Activated naive CD8-positive, alpha-beta T cell treated with anti-CD3 and anti-CD28 coated beads, Interleukin-2, amount 10 ng/mL, durations not matched to agents 7 days and 5 days (primary cell): ENCODE data around the gene SEBOX. TPM values are rescaled to one million over a fixed set of nuclear protein-coding genes. Genes with fewer than 3 reads are reported as not detected.

Source experiments
- ATAC-seq: fragments of 150-1000 bp; cut with Tn5 transposase; one replicate; pipeline ENCODE4 v1.10.0; 2021; ENCODE audit warnings: low read depth, moderate library complexity
- POLR2A ChIA-PET: fragments of 350-600 bp; sonication (Branson Sonifier 250); formaldehyde crosslinking; loops from one replicate; lab custom pipeline; 2021; ENCODE audit warnings: antibody characterized with exemption; lab: Charles Lee
- DNase-seq: peaks from one replicate; pipeline ENCODE4 v3.0.0; 2021
- H3K27ac Mint-ChIP-seq: one replicate; pipeline ENCODE4 v1.8.0; 2022; ENCODE audit warnings: mild to moderate bottlenecking, mixed read lengths
- H3K27me3 Mint-ChIP-seq: one replicate; pipeline ENCODE4 v1.8.0; 2022; ENCODE audit warnings: mild to moderate bottlenecking, moderate library complexity, mixed read lengths
- H3K36me3 Mint-ChIP-seq: one replicate; pipeline ENCODE4 v1.8.0; 2021; ENCODE audit warnings: mild to moderate bottlenecking, mixed read lengths
- H3K4me1 Mint-ChIP-seq: one replicate; pipeline ENCODE4 v1.8.0; 2021; ENCODE audit warnings: mixed read lengths
- H3K4me3 Mint-ChIP-seq: one replicate; pipeline ENCODE4 v1.8.0; 2022; ENCODE audit warnings: mild to moderate bottlenecking, moderate library complexity, mixed read lengths
- H3K9me3 Mint-ChIP-seq: one replicate; pipeline ENCODE4 v1.8.0; 2021; ENCODE audit warnings: mixed read lengths
- total RNA-seq, 2 experiments: library from RNA; stranded (reverse); gene quantifications; one replicate each; pipeline ENCODE4 v1.2.3, GENCODE V29; 2021

SEBOX gene
- total RNA-seq, 2 experiments from 2014 or later: not detected

DNA sequence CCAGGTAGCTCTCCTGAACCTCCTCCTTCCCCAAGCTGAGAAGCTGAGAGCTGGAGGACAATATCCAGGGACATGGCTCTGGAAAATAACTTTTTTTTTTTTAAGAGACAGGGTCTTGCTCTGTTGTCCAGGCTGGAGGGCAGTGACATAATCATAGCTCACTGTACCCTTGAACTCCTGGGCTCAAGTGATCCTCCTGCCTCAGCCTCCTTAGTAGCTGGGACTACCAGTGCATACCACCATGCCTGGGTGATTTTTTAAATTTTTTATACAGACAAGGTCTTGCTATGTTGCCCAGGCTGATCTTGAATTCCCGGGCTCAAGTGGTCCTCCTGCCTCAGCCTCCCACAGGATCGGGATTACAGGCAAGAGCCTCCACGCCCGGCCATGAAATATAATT is 34.8 kb upstream of the SEBOX start:
- H3K36me3 Mint-ChIP-seq: peaks cover 1% of the 10 kb centered on the region
- no peak overlapping the region for H3K4me3 Mint-ChIP-seq
- no peak overlapping the region for H3K27ac Mint-ChIP-seq
- ATAC-seq: no peak
- peaks cover 2% of the 10 kb centered on the region for H3K4me1 Mint-ChIP-seq
- POLR2A ChIA-PET: interaction anchor here (1.5 kb wide), 1 partner anchor 15 kb away, joined by 6 read pairs; no protein-coding TSS in a partner anchor
- DNase-seq: no peak
- no peaks in the 10 kb centered on the region for H3K9me3 Mint-ChIP-seq
- no peaks in the 10 kb centered on the region for H3K27me3 Mint-ChIP-seq

DNA sequence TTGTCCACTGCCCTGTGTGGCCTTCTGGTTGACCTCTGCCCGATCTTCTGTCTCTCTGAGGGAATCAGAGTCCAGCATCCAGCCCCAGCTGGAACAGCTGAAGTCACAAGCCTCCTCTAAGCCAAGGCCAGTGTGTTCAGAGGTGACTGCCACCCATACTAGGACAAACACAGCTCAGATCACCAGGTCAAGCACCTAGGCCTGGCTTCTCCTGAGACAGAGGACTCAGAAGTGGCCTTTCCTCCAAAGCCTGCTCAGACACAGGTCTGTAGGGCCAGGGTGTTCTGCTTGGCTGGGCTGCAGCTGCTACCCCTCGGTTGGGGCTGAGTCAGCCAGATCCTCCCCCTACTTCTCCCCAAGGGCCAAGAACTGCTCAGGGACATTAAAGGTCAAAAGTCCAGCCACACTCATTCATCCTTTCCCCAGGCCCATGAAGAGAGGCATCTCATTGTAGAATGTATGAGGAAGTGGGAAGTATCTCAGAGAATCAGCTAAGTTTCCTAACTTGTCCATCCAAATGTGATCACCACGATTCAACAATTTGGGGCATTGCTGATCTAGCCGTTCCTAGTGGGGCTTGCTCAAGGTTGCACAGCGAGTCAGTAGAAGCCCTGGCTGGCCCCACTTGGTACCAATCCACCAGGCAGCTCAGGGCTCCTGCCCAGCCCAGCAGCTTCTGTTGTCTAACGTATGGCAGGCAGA is 33.4 kb upstream of the SEBOX start:
- Mint-ChIP-seq H3K27me3 (no peaks in the 10 kb centered on the region), H3K27ac (no peak overlapping the region), H3K9me3 (no peaks in the 10 kb centered on the region), H3K4me3 (no peak overlapping the region), H3K4me1 (peaks cover 2% of the 10 kb centered on the region), H3K36me3 (peaks cover 9% of the 10 kb centered on the region)
- no peak for DNase-seq
- POLR2A ChIA-PET: no interaction called here
- no peak for ATAC-seq

DNA sequence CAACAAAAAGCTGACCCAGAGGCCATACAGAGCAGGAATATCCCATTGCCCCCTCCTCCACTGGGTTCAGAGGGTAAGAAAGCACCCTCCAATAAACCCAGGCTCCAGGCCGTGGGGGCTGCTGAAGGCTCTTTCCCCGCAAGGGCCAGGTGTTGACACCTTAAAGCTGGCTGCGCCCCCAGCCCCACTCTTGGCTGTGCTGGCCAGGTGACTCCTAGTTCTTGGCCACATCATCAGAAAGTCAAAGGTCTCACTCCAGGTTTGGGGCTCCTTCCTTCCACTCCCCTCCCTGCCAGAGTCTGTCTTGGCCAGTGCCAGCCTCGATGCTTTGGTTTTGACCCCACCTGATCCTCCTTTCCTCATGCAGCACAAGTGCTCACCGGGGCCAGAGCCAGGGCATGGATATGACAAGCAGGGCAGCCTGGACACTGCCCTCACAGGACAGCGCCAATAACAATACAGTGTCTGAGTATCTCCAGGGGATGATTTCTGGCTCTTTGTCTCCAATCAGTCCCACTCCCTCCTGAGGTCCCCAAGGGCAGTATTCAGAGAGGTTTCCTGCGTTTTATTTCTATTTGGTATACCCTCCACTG is 32.8 kb upstream of the SEBOX start:
- no peaks in the 10 kb centered on the region for H3K9me3 Mint-ChIP-seq
- H3K27ac Mint-ChIP-seq: no peak overlapping the region
- H3K4me1 Mint-ChIP-seq: peaks cover 2% of the 10 kb centered on the region
- DNase-seq (no peak), ATAC-seq (no peak)
- POLR2A ChIA-PET: interaction anchor here (0.9 kb wide), 1 partner anchor 13 kb away, joined by 4 read pairs; no protein-coding TSS in a partner anchor
- no peaks in the 10 kb centered on the region for H3K27me3 Mint-ChIP-seq
- no peak overlapping the region for H3K4me3 Mint-ChIP-seq
- peaks cover 9% of the 10 kb centered on the region for H3K36me3 Mint-ChIP-seq

DNA sequence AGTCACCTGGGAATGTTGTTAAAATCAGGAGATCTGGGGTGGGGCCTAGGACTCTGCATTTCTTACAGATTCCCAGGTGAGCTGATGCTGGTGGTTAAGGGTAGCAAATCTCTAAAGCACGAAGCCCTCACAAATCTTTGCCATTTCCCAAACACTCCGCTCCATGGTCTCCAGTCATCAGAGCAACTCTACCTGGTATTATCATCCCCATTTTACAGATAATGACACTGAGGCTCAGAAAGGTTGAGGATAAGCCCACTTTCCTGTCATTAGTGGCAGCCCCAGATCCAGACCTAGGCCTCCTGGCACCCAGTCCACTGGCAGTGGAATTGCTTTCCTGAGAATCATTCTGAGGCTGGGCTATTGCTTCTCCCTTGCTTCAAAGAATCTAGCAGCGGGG is 32.3 kb upstream of the SEBOX start:
- H3K27me3 Mint-ChIP-seq: no peaks in the 10 kb centered on the region
- no peak overlapping the region for H3K4me3 Mint-ChIP-seq
- peaks cover 2% of the 10 kb centered on the region for H3K4me1 Mint-ChIP-seq
- H3K27ac Mint-ChIP-seq: no peak overlapping the region
- H3K9me3 Mint-ChIP-seq: no peaks in the 10 kb centered on the region
- DNase-seq (no peak), ATAC-seq (no peak)
- peaks cover 9% of the 10 kb centered on the region for H3K36me3 Mint-ChIP-seq
- POLR2A ChIA-PET: interaction anchor here (0.8 to 0.9 kb wide), 2 partner anchors 10 to 12 kb away, joined by 3 to 4 read pairs; no protein-coding TSS in a partner anchor

DNA sequence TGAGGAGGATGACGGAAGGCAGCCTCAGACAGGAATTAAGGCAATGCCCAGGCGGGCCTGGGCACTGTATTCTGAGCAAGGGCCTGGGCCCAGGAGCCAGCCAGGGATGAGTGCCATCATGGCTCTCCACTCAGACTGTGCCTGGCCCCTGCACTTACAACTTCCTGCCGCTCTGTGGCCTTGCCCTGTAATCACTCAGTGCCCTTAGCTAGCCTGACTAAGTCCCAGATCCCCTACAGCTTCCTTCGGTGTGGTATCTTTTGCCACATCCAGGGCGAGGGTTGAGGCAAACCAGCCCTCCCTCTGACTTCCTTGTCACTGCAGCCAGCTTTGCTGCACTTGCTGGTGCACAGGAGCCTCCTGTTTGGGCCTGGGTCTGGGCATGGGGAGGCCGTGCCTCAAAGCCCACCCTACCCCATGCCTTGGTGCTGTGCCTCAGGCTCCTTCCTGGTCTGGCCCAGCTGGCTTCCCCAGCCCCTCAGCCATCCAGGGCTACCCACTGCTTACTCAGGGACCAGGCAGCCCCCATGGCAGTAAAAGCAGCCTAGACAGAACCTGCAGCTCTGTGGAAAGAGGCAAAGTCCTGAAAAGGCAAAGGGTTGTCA is 31.7 kb upstream of the SEBOX start:
- no peak overlapping the region for H3K27ac Mint-ChIP-seq
- POLR2A ChIA-PET: interaction anchor here (0.8 to 0.9 kb wide), 2 partner anchors 10 to 12 kb away, joined by 3 to 4 read pairs; no protein-coding TSS in a partner anchor
- H3K4me3 Mint-ChIP-seq: no peak overlapping the region
- no peaks in the 10 kb centered on the region for H3K4me1 Mint-ChIP-seq
- DNase-seq (no peak), ATAC-seq (peak; percentile 65)
- H3K9me3 Mint-ChIP-seq: no peaks in the 10 kb centered on the region
- H3K27me3 Mint-ChIP-seq: no peaks in the 10 kb centered on the region
- H3K36me3 Mint-ChIP-seq: peaks cover 9% of the 10 kb centered on the region

DNA sequence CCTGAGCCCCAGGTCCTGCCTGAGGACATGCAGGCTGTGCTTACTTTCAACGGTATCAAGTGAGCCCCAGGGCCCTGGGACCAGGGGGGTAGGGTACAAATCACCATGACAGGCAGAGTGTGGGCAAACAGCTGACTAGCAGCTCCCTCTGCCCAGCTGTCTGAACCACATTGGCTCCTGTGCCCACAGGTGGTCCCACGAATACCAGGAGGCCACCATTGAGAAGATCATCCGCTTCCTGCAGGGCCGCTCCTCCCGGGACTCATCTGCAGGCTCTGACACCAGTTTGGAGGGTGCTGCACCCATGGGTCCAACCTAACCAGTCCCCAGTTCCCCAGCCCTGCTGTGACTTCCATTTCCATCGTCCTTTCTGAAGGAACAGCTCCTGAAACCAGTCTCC is 31.0 kb upstream of the SEBOX start:
- H3K4me3 Mint-ChIP-seq: no peak overlapping the region
- ATAC-seq (no peak), DNase-seq (no peak)
- no peaks in the 10 kb centered on the region for H3K27me3 Mint-ChIP-seq
- no peaks in the 10 kb centered on the region for H3K9me3 Mint-ChIP-seq
- no peak overlapping the region for H3K27ac Mint-ChIP-seq
- peaks cover 11% of the 10 kb centered on the region for H3K36me3 Mint-ChIP-seq
- H3K4me1 Mint-ChIP-seq: no peaks in the 10 kb centered on the region
- POLR2A ChIA-PET: no interaction called here

DNA sequence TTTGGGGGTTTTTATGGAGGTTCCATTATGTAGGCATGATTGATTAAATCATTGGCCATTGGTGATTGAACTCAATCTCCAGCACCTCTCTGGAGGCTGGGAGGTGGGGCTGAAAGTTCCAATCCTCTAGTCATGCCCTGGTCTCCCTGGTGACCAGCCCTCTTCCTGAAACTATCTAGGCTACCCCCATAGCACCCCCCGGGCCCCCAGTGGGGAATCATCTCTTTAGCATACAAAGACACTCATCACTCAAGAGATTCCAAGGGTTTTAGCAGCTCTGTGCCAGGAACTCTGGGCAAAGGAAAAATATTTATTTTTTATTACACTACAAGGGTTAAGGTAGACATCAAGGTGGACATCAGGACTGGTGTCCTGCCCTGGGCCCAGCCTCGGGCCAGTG is 30.4 kb upstream of the SEBOX start:
- H3K9me3 Mint-ChIP-seq: no peaks in the 10 kb centered on the region
- peaks cover 14% of the 10 kb centered on the region for H3K36me3 Mint-ChIP-seq
- DNase-seq (no peak), ATAC-seq (no peak)
- no peaks in the 10 kb centered on the region for H3K4me1 Mint-ChIP-seq
- H3K27me3 Mint-ChIP-seq: no peaks in the 10 kb centered on the region
- no peak overlapping the region for H3K27ac Mint-ChIP-seq
- no peak overlapping the region for H3K4me3 Mint-ChIP-seq
- POLR2A ChIA-PET: no interaction called here

DNA sequence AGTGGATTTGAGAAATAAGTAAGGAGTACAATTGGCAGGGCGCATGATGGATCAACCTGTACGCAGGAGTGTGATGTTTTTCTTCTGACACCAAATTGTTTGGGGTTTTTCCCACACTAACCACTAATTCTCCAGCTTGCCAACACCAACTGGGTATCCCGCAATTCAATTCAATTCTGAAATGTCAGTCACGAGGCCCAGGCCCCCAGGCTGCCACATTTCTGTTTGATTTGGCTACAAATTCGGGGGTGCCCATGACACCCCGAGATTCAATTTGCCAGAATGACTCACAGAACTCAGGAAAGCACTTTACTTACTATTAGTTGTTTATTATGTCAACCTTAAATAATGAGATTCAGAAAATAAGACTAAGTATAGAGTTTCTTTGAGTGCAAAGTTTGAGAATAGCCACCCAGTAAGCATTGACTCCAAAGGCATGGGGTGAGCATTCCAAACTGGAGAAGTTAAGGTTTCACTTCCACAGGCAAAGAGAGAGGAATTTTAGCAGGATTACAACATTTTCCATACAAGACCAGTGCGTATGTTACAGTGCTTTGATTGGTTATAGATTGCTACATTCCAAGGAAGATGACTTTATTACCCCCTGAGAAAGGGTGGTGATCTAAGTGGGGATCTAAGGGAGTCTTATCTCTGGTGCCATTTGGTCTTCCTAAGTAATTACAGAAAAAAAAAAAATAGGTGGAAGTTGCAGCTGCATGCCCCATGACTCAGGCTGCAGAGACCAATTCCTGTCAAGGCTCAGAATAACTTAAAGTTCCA is 29.5 kb upstream of the SEBOX start:
- ATAC-seq: no peak
- POLR2A ChIA-PET: no interaction called here

DNA sequence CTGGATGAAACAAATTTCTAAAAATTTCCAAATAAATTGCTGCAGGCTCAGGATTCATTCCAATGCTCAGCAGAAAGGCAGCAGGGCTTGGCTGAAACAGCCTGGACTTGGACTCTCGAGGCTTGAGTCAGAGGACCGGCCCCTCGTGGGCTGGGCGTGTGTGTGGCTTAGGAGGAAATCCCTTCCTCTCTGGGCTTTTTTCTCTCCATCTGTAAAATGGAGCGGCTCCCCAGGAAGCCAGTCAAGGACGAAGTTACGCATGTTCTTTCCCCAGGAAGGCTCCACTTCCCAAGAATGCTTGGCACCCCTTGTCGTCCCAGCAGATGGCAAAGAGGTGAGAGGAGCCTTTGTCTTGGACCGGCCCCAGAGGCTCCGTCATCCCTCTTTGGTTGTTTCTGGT is 27.5 kb upstream of the SEBOX start:
- Mint-ChIP-seq H3K36me3 (peaks cover 23% of the 10 kb centered on the region), H3K9me3 (no peaks in the 10 kb centered on the region), H3K4me1 (peaks cover 2% of the 10 kb centered on the region), H3K27me3 (no peaks in the 10 kb centered on the region), H3K4me3 (no peak overlapping the region), H3K27ac (no peak overlapping the region)
- no peak for DNase-seq
- POLR2A ChIA-PET: no interaction called here
- ATAC-seq: no peak

More for the DNA sequence above, 29.5 kb upstream of the SEBOX start:
- Mint-ChIP-seq H3K27ac (no peak overlapping the region), H3K36me3 (peaks cover 20% of the 10 kb centered on the region), H3K4me3 (no peak overlapping the region), H3K4me1 (no peaks in the 10 kb centered on the region), H3K27me3 (no peaks in the 10 kb centered on the region), H3K9me3 (no peaks in the 10 kb centered on the region)
- no peak for DNase-seq

DNA sequence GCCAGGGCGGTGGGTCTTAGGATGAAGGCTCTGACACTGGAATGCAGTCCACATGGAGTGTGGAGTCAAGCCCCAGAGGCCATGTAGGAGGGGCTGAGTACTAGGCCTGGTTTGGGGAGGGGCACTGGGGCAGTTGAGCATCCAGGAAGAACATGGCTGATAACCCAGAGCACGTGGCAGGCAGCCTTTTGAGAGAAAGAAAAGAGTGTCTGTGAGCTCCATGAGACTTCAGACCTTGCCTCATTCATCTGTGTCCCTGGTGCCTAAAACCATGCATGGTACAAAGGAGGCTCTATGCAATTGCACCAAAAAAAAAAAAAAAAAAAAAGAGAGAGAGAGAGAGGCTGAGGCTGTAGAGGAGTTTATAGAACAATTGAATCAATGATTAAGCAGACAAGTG is 26.4 kb upstream of the SEBOX start:
- no peak overlapping the region for H3K4me3 Mint-ChIP-seq
- no peak for ATAC-seq
- DNase-seq: no peak
- H3K9me3 Mint-ChIP-seq: no peaks in the 10 kb centered on the region
- H3K4me1 Mint-ChIP-seq: peaks cover 2% of the 10 kb centered on the region
- no peak overlapping the region for H3K27ac Mint-ChIP-seq
- POLR2A ChIA-PET: interaction anchor here (0.6 kb wide), 1 partner anchor 174 kb away, joined by 4 read pairs; no protein-coding TSS in a partner anchor
- H3K36me3 Mint-ChIP-seq: peaks cover 22% of the 10 kb centered on the region
- no peaks in the 10 kb centered on the region for H3K27me3 Mint-ChIP-seq

DNA sequence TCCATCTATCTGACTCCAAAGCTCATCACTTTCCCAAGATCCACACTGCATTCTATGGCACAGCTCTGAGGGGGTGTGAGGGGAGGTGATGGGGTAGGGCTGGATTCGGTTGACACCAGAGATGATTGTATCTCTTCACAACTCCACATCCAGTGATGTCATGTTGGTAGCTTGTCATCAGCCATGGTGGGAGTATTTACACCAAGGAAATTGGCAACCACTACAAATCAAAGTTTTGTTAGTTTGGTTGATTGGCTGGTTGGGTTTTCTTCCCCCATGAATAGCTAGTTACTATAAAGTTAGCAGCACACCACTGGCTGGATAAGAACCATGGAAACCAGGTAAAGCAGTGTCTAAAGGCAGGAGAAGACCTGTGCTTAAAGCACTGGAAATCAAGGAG is 26.0 kb upstream of the SEBOX start:
- H3K27ac Mint-ChIP-seq: no peak overlapping the region
- ATAC-seq: no peak
- H3K4me1 Mint-ChIP-seq: peaks cover 4% of the 10 kb centered on the region
- no peak overlapping the region for H3K4me3 Mint-ChIP-seq
- peaks cover 22% of the 10 kb centered on the region for H3K36me3 Mint-ChIP-seq
- no peak for DNase-seq
- H3K9me3 Mint-ChIP-seq: no peaks in the 10 kb centered on the region
- POLR2A ChIA-PET: no interaction called here
- H3K27me3 Mint-ChIP-seq: no peaks in the 10 kb centered on the region

DNA sequence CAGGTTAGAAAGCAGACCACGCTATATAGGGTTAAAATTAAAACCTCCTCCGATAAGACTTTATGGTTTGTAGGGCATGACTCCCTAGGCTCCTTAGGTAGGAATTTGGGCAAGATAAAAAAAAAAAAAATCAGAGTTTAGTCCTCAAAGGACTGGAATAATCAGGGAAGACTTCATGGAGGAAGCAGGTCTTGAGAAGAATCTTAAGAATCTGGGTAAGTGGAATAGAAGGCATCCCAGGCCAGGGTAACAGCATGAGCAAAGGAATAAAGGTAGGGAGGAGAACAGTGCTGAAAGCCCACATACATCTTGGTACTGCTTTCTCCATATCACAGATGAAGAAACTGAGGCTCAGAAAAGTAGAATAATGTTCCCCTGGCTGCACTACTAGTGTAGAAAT is 25.6 kb upstream of the SEBOX start:
- Mint-ChIP-seq H3K4me1 (peaks cover 5% of the 10 kb centered on the region), H3K27ac (no peak overlapping the region), H3K27me3 (no peaks in the 10 kb centered on the region), H3K4me3 (no peak overlapping the region), H3K36me3 (peaks cover 22% of the 10 kb centered on the region), H3K9me3 (no peaks in the 10 kb centered on the region)
- DNase-seq (no peak), ATAC-seq (no peak)
- POLR2A ChIA-PET: no interaction called here

DNA sequence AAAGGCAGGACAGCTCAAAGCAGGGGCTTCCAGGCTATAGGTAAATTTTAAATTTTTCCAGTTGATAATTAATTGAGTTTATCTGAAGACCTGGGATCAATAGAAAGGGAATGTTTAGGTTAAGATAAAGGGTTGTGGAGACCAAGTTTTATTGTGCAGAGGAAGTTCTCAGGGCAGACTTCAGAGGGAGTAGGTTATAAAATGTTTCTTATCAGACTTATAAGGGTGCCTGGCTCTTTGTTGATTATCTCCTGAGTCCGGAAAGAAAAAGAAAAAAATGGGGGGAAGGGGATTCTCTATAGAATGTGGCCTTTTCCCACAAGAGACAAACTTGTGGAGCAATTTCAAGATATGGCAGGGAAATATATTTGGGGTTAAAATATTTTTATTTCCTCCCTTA is 25.1 kb upstream of the SEBOX start:
- POLR2A ChIA-PET: no interaction called here
- peaks cover 23% of the 10 kb centered on the region for H3K36me3 Mint-ChIP-seq
- H3K9me3 Mint-ChIP-seq: no peaks in the 10 kb centered on the region

More for the DNA sequence above, 25.1 kb upstream of the SEBOX start:
- Mint-ChIP-seq H3K27ac (no peak overlapping the region), H3K4me1 (peaks cover 8% of the 10 kb centered on the region), H3K4me3 (no peak overlapping the region), H3K27me3 (no peaks in the 10 kb centered on the region)
- DNase-seq: no peak
- no peak for ATAC-seq
